OCI-LY3 (cell line): ENCODE data around the gene CFAP58.

Experiments used
- H2AFZ ChIP-seq: fragments of 200-600, 300-600 bp; shearing (Covaris generic); 2 replicates; pipeline ENCODE4 v1.6.0; 2014; ENCODE audit warnings: antibody characterized with exemption, low read depth, low read length
- H3K27ac ChIP-seq: fragments of 200-600, 300-600 bp; sonication (generic); 2 replicates; pipeline ENCODE4 v1.5.1; 2014; ENCODE audit warnings: mild to moderate bottlenecking, low read length, moderate library complexity, mixed read lengths
- H3K27me3 ChIP-seq: fragments of 200-600, 300-600 bp; sonication (generic); 2 replicates; pipeline ENCODE4 v1.6.1; 2014; ENCODE audit warnings: low read depth, low read length, mixed read lengths
- H3K36me3 ChIP-seq: fragments of 200-600, 300-600 bp; sonication (generic); replicated peaks from 2 replicates; pipeline ENCODE3; 2014; ENCODE audit warnings: low read depth, low read length, mixed read lengths
- H3K4me1 ChIP-seq: fragments of 300-600, 200-600 bp; sonication (generic); 2 replicates; pipeline ENCODE4 v1.6.1; 2014; ENCODE audit warnings: low read length, mixed read lengths
- H3K4me2 ChIP-seq: fragments of 200-600, 300-600 bp; sonication (generic); 2 replicates; pipeline ENCODE4 v1.6.1; 2014; ENCODE audit warnings: low read length, mixed read lengths
- H3K4me3 ChIP-seq: fragments of 300-600, 200-600 bp; sonication (generic); 2 replicates; pipeline ENCODE4 v1.5.1; 2014; ENCODE audit warnings: antibody characterized with exemption, mild to moderate bottlenecking, low read length, moderate library complexity
- H3K79me2 ChIP-seq: fragments of 300-600, 200-600 bp; shearing (Covaris generic); 2 replicates; pipeline ENCODE4 v1.6.1; 2014; ENCODE audit warnings: mild to moderate bottlenecking, low read length, mixed read lengths
- H3K9ac ChIP-seq: fragments of 300-600, 200-600 bp; shearing (Covaris generic); 2 replicates; pipeline ENCODE4 v1.6.0; 2014; ENCODE audit warnings: mild to moderate bottlenecking, low read length, moderate library complexity
- H3K9me3 ChIP-seq: fragments of 200-600, 300-600 bp; shearing (Covaris generic); 2 replicates; pipeline ENCODE4 v1.6.1; 2014; ENCODE audit warnings: low read length, mixed read lengths; ENCODE audit not compliant: insufficient read depth
- H4K20me1 ChIP-seq: fragments of 200-600, 300-600 bp; sonication (generic); 2 replicates; pipeline ENCODE4 v1.6.1; 2016; ENCODE audit warnings: low read length, mixed read lengths; ENCODE audit not compliant: insufficient read depth
- CTCF ChIP-seq: fragments of 200-600, 300-600 bp; sonication (generic); IDR thresholded peaks from 2 replicates; pipeline ENCODE4 v1.5.1; 2014; ENCODE audit warnings: antibody characterized with exemption, low read length, low read depth
- EZH2phosphoT487 ChIP-seq: fragments of 200-600 bp; shearing (Covaris generic); IDR thresholded peaks from 2 replicates; pipeline ENCODE4 v1.6.1; 2018; ENCODE audit warnings: antibody characterized with exemption, mixed run types, low read depth

Gene CFAP58

DNA sequence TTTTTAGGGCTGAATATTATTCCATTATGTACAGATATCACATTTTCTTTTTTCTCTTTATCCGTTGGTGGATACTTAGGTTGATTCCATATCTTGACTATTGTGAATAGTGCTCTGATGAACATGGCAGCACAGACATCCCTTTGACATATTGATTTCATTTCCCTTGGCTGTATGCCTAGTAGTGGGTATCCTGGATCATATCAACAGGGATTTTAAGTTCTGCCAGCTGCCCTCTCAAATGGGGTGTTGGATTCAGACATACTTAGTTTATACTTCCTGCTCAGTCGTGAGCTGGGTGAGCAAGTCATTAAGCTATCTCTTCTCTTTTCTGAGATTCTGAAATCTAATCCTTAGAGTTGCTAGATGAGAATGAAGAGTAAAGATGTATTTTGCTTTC, 147.8 kb downstream of the CFAP58 start:
- TF ChIP-seq CTCF (no peak), EZH2phosphoT487 (no peak)

GRCh38 chr10:104501864-104502579, 148.4 kb downstream of the CFAP58 start:
- Histone ChIP-seq H3K27ac (no peak overlapping the region), H3K9ac (no peak overlapping the region), H3K27me3 (peaks cover 3% of the 10 kb centered on the region; the same call in 1 of the 2 replicates), H3K79me2 (no peaks in the 10 kb centered on the region), H3K9me3 (no peaks in the 10 kb centered on the region), H2AFZ (no peak overlapping the region), H3K36me3 (no peaks in the 10 kb centered on the region), H4K20me1 (no peaks in the 10 kb centered on the region), H3K4me1 (no peaks in the 10 kb centered on the region), H3K4me2 (no peak overlapping the region), H3K4me3 (no peak overlapping the region)
- TF ChIP-seq EZH2phosphoT487, result no peak
- TF ChIP-seq CTCF, result no peak

More for the DNA sequence above, 147.8 kb downstream of the CFAP58 start:
- Histone ChIP-seq H3K36me3 (no peaks in the 10 kb centered on the region), H2AFZ (no peak overlapping the region), H3K4me2 (no peak overlapping the region), H3K4me3 (no peak overlapping the region), H4K20me1 (no peaks in the 10 kb centered on the region), H3K9me3 (no peaks in the 10 kb centered on the region), H3K4me1 (no peaks in the 10 kb centered on the region), H3K79me2 (no peaks in the 10 kb centered on the region), H3K27ac (no peak overlapping the region), H3K27me3 (peaks cover 3% of the 10 kb centered on the region; the same call in 1 of the 2 replicates), H3K9ac (no peak overlapping the region)

GRCh38 chr10:104502907-104503306, 149.3 kb downstream of the CFAP58 start:
- TF ChIP-seq CTCF (no peak), EZH2phosphoT487 (no peak)
- H4K20me1 ChIP-seq, result no peaks in the 10 kb centered on the region
- no peaks in the 10 kb centered on the region for H3K36me3 ChIP-seq
- no peaks in the 10 kb centered on the region for H3K4me1 ChIP-seq
- no peaks in the 10 kb centered on the region for H3K9me3 ChIP-seq
- H3K79me2 ChIP-seq, result no peaks in the 10 kb centered on the region
- H3K27me3 ChIP-seq, result peaks cover 3% of the 10 kb centered on the region; the same call in 1 of the 2 replicates
- H3K4me2 ChIP-seq, result no peak overlapping the region
- H3K9ac ChIP-seq, result no peak overlapping the region
- no peak overlapping the region for H2AFZ ChIP-seq
- H3K27ac ChIP-seq, result no peak overlapping the region
- no peak overlapping the region for H3K4me3 ChIP-seq
